Gastroesophageal sphincter (tissue), 4 donors: Measurements from ENCODE around the gene TPPP. TPM values are rescaled to one million over a fixed set of nuclear protein-coding genes. Genes with fewer than 3 reads are reported as not detected.

Source experiments
- total RNA-seq, 4 donors: library from RNA; depleted of rRNA; stranded (reverse); fragments of >200 nt; gene quantifications; one replicate each; pipeline ENCODE4 v1.1.0, GENCODE V29; 2016

The TPPP gene
- total RNA-seq, 4 donors from 2014 or later = 13.3 to 42.8 (median 32.0) TPM

Other genes with a start within 250 kb of the TPPP start
- 1 to 10 TPM; 2.6 to 3.9 (median 2.8) TPM for gene SLC9A3, start 168.9 kb downstream of the TPPP start, total RNA-seq
- 1 to 10 TPM; 2.1 to 8.7 (median 3.8) TPM for gene CEP72, start 81.0 kb downstream of the TPPP start, total RNA-seq
- gene ZDHHC11B, start 91.4 kb upstream of the TPPP start, total RNA-seq = 10 to 100 TPM in 1 of 4 donors, 1 to 10 TPM in 3; 3.1 to 14.3 (median 6.9) TPM
- gene ZDHHC11, start 157.6 kb upstream of the TPPP start, total RNA-seq = 10 to 100 TPM in 2 of 4 donors, 1 to 10 TPM in 2; 2.3 to 19.1 (median 7.4) TPM
- gene BRD9, start 199.4 kb upstream of the TPPP start, total RNA-seq = 10 to 100 TPM; 22.3 to 38.5 (median 28.4) TPM
- gene TRIP13, start 199.5 kb upstream of the TPPP start, total RNA-seq = 1 to 10 TPM in 2 of 4 donors, under 1 TPM in 2; 0.13 to 3.6 (median 0.73) TPM